ENCODE data around the gene PDF. TPM values are rescaled to one million over a fixed set of nuclear protein-coding genes. Genes with fewer than 3 reads are reported as not detected.

The PDF gene, protein sequence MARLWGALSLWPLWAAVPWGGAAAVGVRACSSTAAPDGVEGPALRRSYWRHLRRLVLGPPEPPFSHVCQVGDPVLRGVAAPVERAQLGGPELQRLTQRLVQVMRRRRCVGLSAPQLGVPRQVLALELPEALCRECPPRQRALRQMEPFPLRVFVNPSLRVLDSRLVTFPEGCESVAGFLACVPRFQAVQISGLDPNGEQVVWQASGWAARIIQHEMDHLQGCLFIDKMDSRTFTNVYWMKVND
- 9.8 TPM for total RNA-seq
- 2.1 TPM for polyA plus RNA-seq
- long read RNA-seq, donor 1: 0 reads
- long read RNA-seq, donor 2: 0 reads
- long read RNA-seq, donor 3, transcript PDF-201 (2 exons, 1,158 nt): major isoform, 14 of 14 reads
- long read RNA-seq, donor 3, partial matches to known transcripts: 0 of 14 reads
- long read RNA-seq, donor 3, other reads (novel, unspliced or antisense): 0 of 14 reads
- long read RNA-seq, donor 4, partial matches to known transcripts: 0 of 2 reads
- long read RNA-seq, donor 4, other reads (novel, unspliced or antisense): 0 of 2 reads
- long read RNA-seq, donor 5, transcript PDF-201 (2 exons, 1,158 nt): major isoform, 14 of 14 reads
- long read RNA-seq, donor 5, partial matches to known transcripts: 0 of 14 reads
- long read RNA-seq, donor 5, other reads (novel, unspliced or antisense): 0 of 14 reads
- long read RNA-seq, donor 6, transcript PDF-201 (2 exons, 1,158 nt): major isoform, 8 of 8 reads
- long read RNA-seq, donor 6, partial matches to known transcripts: 0 of 8 reads
- long read RNA-seq, donor 6, other reads (novel, unspliced or antisense): 0 of 8 reads
- long read RNA-seq, donor 7, partial matches to known transcripts: 0 of 1 reads
- long read RNA-seq, donor 7, other reads (novel, unspliced or antisense): 0 of 1 reads
- long read RNA-seq, donor 8, partial matches to known transcripts: 0 of 1 reads
- long read RNA-seq, donor 8, other reads (novel, unspliced or antisense): 0 of 1 reads
- long read RNA-seq, donor 9, transcript PDF-201 (2 exons, 1,158 nt): major isoform, 6 of 6 reads
- long read RNA-seq, donor 9, partial matches to known transcripts: 0 of 6 reads
- long read RNA-seq, donor 9, other reads (novel, unspliced or antisense): 0 of 6 reads
- long read RNA-seq, donor 10, partial matches to known transcripts: 0 of 3 reads
- long read RNA-seq, donor 10, other reads (novel, unspliced or antisense): 0 of 3 reads

- DNase-seq (ENCODE audit: low read depth in 6 of 9, low spot score in 9 of 9): peak in 8 of 9 donors; percentile 51 to 90 (median 81)
- Histone ChIP-seq H3K4me1 (ENCODE audit: control insufficient read depth in 2 of 2, insufficient read depth in 2 of 2, low read length in 2 of 2) (peaks cover 24 to 27% of the 10 kb centered on the region in 2 donors), H3K36me3 (ENCODE audit: control insufficient read depth in 2 of 2, insufficient read depth in 2 of 2, low read length in 1 of 2) (peaks cover 62 to 69% of the 10 kb centered on the region in 2 donors), H3K27me3 (ENCODE audit: control insufficient read depth in 2 of 2, insufficient read depth in 1 of 2, low read length in 1 of 2) (no peaks in the 10 kb centered on the region), H3K9me3 (ENCODE audit: control insufficient read depth in 2 of 2, insufficient read depth in 1 of 2, low read length in 1 of 2) (no peaks in the 10 kb centered on the region), H3K4me3 (ENCODE audit: low read length in 2 of 2) (peak within 1 kb of the TSS; percentile 64 to 97), H3K27ac (ENCODE audit: low read depth in 1 of 2, low read length in 1 of 2) (peak within 1 kb of the TSS; percentile 58 to 92)
- 2% methylated on average over 93 of the region's 93 CpGs for WGBS
Observed at GRCh38 chr16:69330286-69331109, at the start of gene PDF. PDF (minus strand) TSS chr16:69330588; CDS start chr16:69330570, 18 bp downstream.

- 97% methylated on average over 1 of the region's 1 CpG for WGBS
- DNase-seq (ENCODE audit: low read depth in 6 of 9, low spot score in 9 of 9): no peak
Observed at GRCh38 chr16:69378760-69379159, 48.4 kb upstream of the PDF start.

DNA sequence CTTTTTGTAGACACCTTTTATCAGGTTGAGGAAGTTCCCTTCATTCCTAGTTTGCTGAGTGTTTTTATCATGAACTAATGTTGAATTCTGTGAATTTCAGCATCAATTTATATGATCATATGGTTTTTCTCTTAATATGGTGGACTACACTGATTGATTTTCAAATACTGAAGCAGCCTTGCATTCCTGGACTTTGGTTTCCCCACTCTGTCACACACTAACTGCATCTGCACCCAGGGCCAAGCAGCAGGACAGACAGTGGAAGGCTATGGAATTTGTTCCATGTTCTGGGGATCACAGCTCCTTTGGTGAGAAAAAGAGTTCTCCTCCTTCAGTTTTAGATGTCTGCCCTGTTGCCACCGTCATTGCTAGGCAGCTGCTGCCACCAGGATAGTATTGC lies 47.6 kb upstream of the PDF start:
- H3K4me1 ChIP-seq (ENCODE audit: control insufficient read depth in 2 of 2, insufficient read depth in 2 of 2, low read length in 2 of 2): peaks cover 0 to 4% of the 10 kb centered on the region in 2 donors
- no peak overlapping the region for H3K27ac ChIP-seq (ENCODE audit: low read depth in 1 of 2, low read length in 1 of 2)
- WGBS: 98% methylated on average over 1 of the region's 1 CpG
- H3K9me3 ChIP-seq (ENCODE audit: control insufficient read depth in 2 of 2, insufficient read depth in 1 of 2, low read length in 1 of 2): no peaks in the 10 kb centered on the region
- H3K27me3 ChIP-seq (ENCODE audit: control insufficient read depth in 2 of 2, insufficient read depth in 1 of 2, low read length in 1 of 2): no peaks in the 10 kb centered on the region
- H3K4me3 ChIP-seq (ENCODE audit: low read length in 2 of 2): no peak overlapping the region
- no peak for DNase-seq (ENCODE audit: low read depth in 6 of 9, low spot score in 9 of 9)
- peaks cover 41 to 51% of the 10 kb centered on the region in 2 donors for H3K36me3 ChIP-seq (ENCODE audit: control insufficient read depth in 2 of 2, insufficient read depth in 2 of 2, low read length in 1 of 2)

More at GRCh38 chr16:69378760-69379159, 48.4 kb upstream of the PDF start:
- no peak overlapping the region for H3K27ac ChIP-seq (ENCODE audit: low read depth in 1 of 2, low read length in 1 of 2)
- peaks cover 0 to 4% of the 10 kb centered on the region in 2 donors for H3K4me1 ChIP-seq (ENCODE audit: control insufficient read depth in 2 of 2, insufficient read depth in 2 of 2, low read length in 2 of 2)
- H3K9me3 ChIP-seq (ENCODE audit: control insufficient read depth in 2 of 2, insufficient read depth in 1 of 2, low read length in 1 of 2): no peaks in the 10 kb centered on the region
- peaks cover 39 to 56% of the 10 kb centered on the region in 2 donors for H3K36me3 ChIP-seq (ENCODE audit: control insufficient read depth in 2 of 2, insufficient read depth in 2 of 2, low read length in 1 of 2)
- no peaks in the 10 kb centered on the region for H3K27me3 ChIP-seq (ENCODE audit: control insufficient read depth in 2 of 2, insufficient read depth in 1 of 2, low read length in 1 of 2)
- no peak overlapping the region for H3K4me3 ChIP-seq (ENCODE audit: low read length in 2 of 2)

- Histone ChIP-seq H3K36me3 (ENCODE audit: control insufficient read depth in 2 of 2, insufficient read depth in 2 of 2, low read length in 1 of 2) (peaks cover 34 to 48% of the 10 kb centered on the region in 2 donors), H3K4me3 (ENCODE audit: low read length in 2 of 2) (no peak overlapping the region), H3K9me3 (ENCODE audit: control insufficient read depth in 2 of 2, insufficient read depth in 1 of 2, low read length in 1 of 2) (no peaks in the 10 kb centered on the region), H3K27ac (ENCODE audit: low read depth in 1 of 2, low read length in 1 of 2) (no peak overlapping the region), H3K27me3 (ENCODE audit: control insufficient read depth in 2 of 2, insufficient read depth in 1 of 2, low read length in 1 of 2) (no peaks in the 10 kb centered on the region), H3K4me1 (ENCODE audit: control insufficient read depth in 2 of 2, insufficient read depth in 2 of 2, low read length in 2 of 2) (peaks cover 0 to 1% of the 10 kb centered on the region in 2 donors)
- DNase-seq (ENCODE audit: low read depth in 6 of 9, low spot score in 9 of 9): no peak
- WGBS: 99% methylated on average over 10 of the region's 10 CpGs
Observed at GRCh38 chr16:69376393-69377059, 46.1 kb upstream of the PDF start.

GRCh38 chr16:69373019-69373418 lies 42.6 kb upstream of the PDF start:
- H3K4me3 ChIP-seq (ENCODE audit: low read length in 2 of 2): no peak overlapping the region
- peaks cover 34 to 52% of the 10 kb centered on the region in 2 donors for H3K36me3 ChIP-seq (ENCODE audit: control insufficient read depth in 2 of 2, insufficient read depth in 2 of 2, low read length in 1 of 2)
- H3K27me3 ChIP-seq (ENCODE audit: control insufficient read depth in 2 of 2, insufficient read depth in 1 of 2, low read length in 1 of 2): no peaks in the 10 kb centered on the region
- no peaks in the 10 kb centered on the region for H3K9me3 ChIP-seq (ENCODE audit: control insufficient read depth in 2 of 2, insufficient read depth in 1 of 2, low read length in 1 of 2)
- no peak overlapping the region for H3K27ac ChIP-seq (ENCODE audit: low read depth in 1 of 2, low read length in 1 of 2)
- H3K4me1 ChIP-seq (ENCODE audit: control insufficient read depth in 2 of 2, insufficient read depth in 2 of 2, low read length in 2 of 2): peaks cover 0 to 3% of the 10 kb centered on the region in 2 donors
- DNase-seq (ENCODE audit: low read depth in 6 of 9, low spot score in 9 of 9): no peak
- WGBS: 91% methylated on average over 1 of the region's 1 CpG

GRCh38 chr16:69371564-69371963 lies 41.2 kb upstream of the PDF start:
- Histone ChIP-seq H3K4me3 (ENCODE audit: low read length in 2 of 2) (no peak overlapping the region), H3K36me3 (ENCODE audit: control insufficient read depth in 2 of 2, insufficient read depth in 2 of 2, low read length in 1 of 2) (peaks cover 46 to 63% of the 10 kb centered on the region in 2 donors), H3K27me3 (ENCODE audit: control insufficient read depth in 2 of 2, insufficient read depth in 1 of 2, low read length in 1 of 2) (no peaks in the 10 kb centered on the region), H3K27ac (ENCODE audit: low read depth in 1 of 2, low read length in 1 of 2) (no peak overlapping the region), H3K4me1 (ENCODE audit: control insufficient read depth in 2 of 2, insufficient read depth in 2 of 2, low read length in 2 of 2) (peaks cover 0 to 3% of the 10 kb centered on the region in 2 donors), H3K9me3 (ENCODE audit: control insufficient read depth in 2 of 2, insufficient read depth in 1 of 2, low read length in 1 of 2) (no peaks in the 10 kb centered on the region)
- peak in 2 of 9 donors; percentile 11 to 24 for DNase-seq (ENCODE audit: low read depth in 6 of 9, low spot score in 9 of 9)
- WGBS: 72% methylated on average over 2 of the region's 2 CpGs

- Histone ChIP-seq H3K27me3 (ENCODE audit: control insufficient read depth in 2 of 2, insufficient read depth in 1 of 2, low read length in 1 of 2) (no peaks in the 10 kb centered on the region), H3K4me3 (ENCODE audit: low read length in 2 of 2) (no peak overlapping the region), H3K36me3 (ENCODE audit: control insufficient read depth in 2 of 2, insufficient read depth in 2 of 2, low read length in 1 of 2) (peaks cover 60 to 82% of the 10 kb centered on the region in 2 donors), H3K4me1 (ENCODE audit: control insufficient read depth in 2 of 2, insufficient read depth in 2 of 2, low read length in 2 of 2) (peaks cover 0 to 3% of the 10 kb centered on the region in 2 donors), H3K9me3 (ENCODE audit: control insufficient read depth in 2 of 2, insufficient read depth in 1 of 2, low read length in 1 of 2) (no peaks in the 10 kb centered on the region), H3K27ac (ENCODE audit: low read depth in 1 of 2, low read length in 1 of 2) (no peak overlapping the region)
- DNase-seq (ENCODE audit: low read depth in 6 of 9, low spot score in 9 of 9): no peak
- WGBS: 98% methylated on average over 4 of the region's 4 CpGs
Observed at GRCh38 chr16:69368866-69369265, 38.5 kb upstream of the PDF start.

DNA sequence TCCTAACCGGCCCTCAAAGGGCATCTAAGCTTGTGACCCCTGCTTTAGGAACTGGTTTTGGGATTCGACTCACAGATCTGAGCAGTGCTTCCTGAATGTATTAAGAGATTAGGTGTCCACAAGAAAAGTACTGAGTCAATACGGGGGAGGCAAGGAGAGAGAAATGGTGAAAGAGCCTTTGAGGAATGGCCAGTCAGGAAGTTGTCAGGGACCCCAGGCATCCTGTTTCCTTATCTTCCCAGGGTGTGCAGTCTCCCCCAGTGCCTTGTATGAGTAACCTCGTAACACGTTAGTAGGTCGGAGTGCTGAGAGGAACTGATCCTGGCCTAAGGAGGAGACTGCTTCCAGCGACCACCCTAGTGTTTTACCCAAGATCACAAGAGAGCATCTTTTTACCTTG lies 37.6 kb upstream of the PDF start:
- Histone ChIP-seq H3K9me3 (ENCODE audit: control insufficient read depth in 2 of 2, insufficient read depth in 1 of 2, low read length in 1 of 2) (no peaks in the 10 kb centered on the region), H3K4me3 (ENCODE audit: low read length in 2 of 2) (no peak overlapping the region), H3K27ac (ENCODE audit: low read depth in 1 of 2, low read length in 1 of 2) (no peak overlapping the region), H3K36me3 (ENCODE audit: control insufficient read depth in 2 of 2, insufficient read depth in 2 of 2, low read length in 1 of 2) (peaks cover 65 to 89% of the 10 kb centered on the region in 2 donors), H3K4me1 (ENCODE audit: control insufficient read depth in 2 of 2, insufficient read depth in 2 of 2, low read length in 2 of 2) (peaks cover 0 to 3% of the 10 kb centered on the region in 2 donors), H3K27me3 (ENCODE audit: control insufficient read depth in 2 of 2, insufficient read depth in 1 of 2, low read length in 1 of 2) (no peaks in the 10 kb centered on the region)
- WGBS: 90% methylated on average over 7 of the region's 7 CpGs
- no peak for DNase-seq (ENCODE audit: low read depth in 6 of 9, low spot score in 9 of 9)
